Stimulated activated CD8-positive, alpha-beta memory T cell treated with anti-CD3 and anti-CD28 coated beads, Interleukin-12 subunit alpha, Interleukin-12 subunit beta, amount 100 ng/mL, for 24 hours (primary cell): ENCODE measurements around the gene KAT7.
A peak's percentile ranks its signal among the peaks of the same experiment; 100 is the strongest.

Experiments used
- DNase-seq: peaks from one replicate; pipeline ENCODE4 v3.0.0-alpha.2; 2020; ENCODE audit errors: extremely low read depth

The KAT7 gene

DNA sequence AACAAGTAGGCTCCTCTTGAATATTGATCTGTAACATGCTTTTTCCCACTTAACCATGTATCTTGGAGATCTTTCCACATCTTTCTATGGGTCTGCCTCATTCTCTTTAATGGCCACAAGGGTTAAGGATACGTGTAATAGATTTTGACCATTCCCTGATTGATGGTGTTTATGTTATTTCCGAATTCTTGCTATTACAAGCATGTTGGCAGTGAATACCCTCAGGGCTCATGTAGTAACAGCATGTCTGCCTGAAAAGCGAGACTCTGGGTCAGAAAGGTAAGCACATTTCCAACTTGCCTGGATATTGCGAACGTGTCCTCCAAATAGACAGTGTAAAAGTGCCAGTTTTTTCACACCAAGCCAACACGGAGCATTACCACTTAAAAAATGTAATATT is 54.4 kb downstream of the KAT7 start:
- DNase-seq, result no peak

DNA sequence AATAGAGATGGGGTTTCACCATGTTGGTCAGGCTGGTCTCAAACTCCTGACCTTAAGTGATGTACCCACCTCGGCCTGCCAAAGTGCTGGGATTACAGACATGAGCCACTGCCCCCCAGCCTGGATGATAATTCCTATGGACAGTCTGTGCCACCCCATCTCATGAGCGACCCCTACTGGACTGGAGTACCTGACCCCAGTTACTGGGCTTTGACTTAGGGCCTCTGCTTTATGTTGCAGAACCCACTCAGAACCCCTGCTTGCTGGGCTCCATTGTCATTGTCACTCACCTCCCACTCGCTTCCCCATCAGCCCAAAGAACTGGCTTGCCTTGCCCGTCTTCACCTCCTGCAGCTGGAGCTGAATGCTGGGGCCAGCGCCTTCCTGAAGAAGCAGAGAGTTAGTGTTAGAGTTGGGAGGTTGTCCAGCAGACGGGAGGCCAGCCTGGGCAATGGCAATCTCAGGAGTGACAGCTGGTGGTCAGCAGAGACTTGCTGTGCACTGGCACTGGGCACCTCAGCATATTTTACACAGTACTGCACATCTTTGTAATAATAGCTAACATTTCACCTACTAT is 55.4 kb downstream of the KAT7 start:
- DNase-seq, result no peak

DNA sequence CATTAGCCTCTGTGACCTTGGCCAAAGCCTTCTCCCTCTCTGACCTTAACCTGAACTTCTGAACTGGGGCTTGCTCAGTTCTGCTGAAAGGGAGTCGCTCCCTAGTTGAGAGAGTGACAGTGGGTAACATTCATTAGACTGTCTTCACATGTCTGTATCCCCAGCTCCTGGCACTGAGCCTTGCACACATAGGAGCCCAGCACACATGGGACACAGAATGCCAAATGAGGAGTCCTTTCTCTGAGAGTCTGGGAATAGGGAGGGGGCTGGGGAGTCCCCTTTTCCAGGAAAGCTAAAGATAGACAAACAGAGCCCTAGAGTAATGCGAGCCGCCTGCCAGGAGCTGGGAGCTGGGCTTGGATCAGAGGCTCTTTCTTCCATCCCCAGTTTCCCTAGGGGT is 56.8 kb downstream of the KAT7 start:
- no peak for DNase-seq

DNA sequence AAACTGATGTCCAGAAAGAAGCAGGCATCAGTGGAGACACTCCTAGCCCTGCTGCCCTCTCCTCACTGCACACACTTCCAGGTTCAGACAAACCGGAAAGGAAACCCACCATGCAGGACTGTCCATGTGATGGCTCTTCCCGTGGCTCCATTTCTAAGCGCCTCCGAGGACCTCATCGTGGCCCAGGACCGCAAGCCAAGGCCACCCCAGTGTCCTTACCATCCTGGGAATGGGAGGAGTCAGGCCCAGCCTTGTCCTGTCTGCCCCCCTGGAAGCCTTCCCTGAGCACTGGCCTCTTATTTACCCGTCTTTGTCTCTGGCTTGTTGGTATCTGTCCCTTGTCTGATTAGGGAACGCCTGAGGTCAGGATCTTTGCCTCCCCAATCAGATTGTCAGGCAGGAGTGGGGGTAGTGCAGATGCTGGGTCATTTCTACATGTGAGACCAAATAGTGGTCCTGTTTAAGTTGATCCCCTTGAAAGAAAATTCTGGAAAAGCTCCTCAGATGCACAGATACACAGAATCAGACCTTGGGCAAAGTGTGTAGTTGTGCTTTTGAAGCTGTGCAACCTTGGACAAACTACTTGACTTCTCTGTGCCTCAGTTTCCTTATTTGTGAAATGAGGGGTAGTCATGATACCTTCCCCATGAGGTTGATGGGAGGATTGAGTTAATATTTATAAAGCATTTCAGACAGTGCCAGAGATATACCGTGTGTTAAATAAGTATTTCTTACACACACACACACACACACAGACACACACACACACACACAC is 58.6 kb downstream of the KAT7 start:
- DNase-seq, result no peak

DNA sequence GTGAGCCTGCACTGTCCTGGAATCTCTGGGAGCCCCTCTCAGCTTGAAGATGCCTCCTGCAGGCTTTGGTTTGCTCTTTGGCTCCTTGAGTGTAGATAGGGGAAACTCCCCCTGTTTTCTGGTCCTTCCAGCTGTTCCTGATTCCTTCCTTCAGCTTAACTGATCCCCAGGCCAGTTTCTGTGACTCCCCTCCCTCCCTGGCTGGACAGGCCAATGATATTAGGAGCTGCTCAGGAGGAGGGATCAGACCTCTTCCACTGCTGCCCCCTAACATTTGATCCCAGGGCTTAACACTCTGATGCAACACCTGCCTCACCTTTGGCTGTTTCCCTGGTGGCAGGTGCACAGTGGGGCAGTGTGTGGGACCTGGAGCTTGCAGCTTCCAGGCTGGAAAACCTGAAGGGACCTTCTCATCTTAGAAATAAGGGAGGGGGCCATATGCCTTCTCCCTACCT is 59.6 kb downstream of the KAT7 start, which contains the start of gene TAC4:
TAC4 (minus strand) TSS at position 51 of the 455 bp plus-strand sequence. CDS start 52 bp downstream, outside the sequence.
- no peak for DNase-seq

DNA sequence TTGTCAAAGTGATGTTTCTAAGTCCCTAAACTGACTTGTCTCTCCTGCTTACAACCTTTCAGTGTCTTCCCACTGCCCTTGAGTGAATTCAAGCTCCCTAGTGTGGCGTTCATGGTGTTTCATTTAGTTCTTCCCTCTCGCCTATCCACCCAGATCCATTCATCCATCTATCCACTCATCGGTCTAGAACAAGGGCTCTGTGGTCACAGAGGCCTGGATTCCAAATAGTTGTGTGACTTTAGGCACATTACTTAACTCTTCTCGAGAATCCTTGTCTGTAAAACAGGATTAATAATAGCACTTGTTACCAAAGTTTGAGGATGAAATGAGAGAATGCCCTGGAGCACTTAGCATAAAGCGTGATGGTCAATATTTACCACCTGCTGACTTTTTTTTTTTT is 60.3 kb downstream of the KAT7 start:
- DNase-seq, result no peak

DNA sequence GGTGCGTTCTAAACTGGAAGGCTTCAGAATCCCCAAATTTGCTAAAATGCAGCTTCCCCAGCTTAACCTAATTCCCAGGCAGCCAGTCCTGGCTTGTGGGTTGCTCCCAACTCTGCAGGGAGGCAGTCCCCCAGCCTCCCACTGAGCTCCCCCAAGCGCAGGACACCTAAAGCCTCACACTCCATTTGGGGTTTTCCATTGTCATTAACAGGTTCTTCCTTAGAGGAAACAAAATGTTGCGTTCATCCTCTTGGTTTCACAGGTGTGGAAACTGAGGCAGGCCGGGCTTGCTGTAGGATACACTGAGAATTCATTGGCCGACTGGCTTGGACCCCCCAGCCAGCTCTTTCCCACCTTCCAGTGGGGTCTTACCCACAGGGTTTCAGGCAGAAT is 61.7 kb downstream of the KAT7 start:
- DNase-seq, result no peak

DNA sequence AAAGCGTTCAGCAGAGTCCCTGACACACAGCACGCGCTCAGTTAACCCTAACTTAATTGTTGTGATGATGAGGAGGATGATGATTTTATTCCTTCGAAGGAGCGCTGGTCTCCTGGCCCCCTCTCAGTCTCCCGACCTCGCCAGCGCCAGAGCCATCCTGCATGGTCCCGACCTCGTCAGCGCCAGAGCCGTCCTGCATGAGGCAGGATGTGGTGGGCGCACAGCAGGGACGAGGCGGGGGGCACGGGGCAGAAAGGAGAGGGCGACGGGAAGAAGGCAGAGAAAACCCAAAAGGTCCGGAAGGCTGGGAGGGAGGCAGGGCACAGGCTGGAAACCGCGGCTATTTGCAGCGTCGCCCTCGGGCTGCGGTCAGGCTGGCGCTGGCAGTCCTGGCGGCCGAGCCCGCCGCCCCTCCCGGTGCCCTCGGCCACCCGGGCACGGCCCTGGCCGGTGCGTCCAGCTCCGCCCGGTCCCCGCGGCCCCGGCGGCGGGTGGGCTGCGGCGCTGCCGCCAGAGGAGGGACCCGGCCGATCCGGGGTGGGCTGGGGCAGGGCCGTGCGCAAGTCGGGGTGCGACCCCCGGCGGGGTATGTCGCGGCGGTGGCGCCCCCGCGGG is 62.4 kb downstream of the KAT7 start:
- no peak for DNase-seq

DNA sequence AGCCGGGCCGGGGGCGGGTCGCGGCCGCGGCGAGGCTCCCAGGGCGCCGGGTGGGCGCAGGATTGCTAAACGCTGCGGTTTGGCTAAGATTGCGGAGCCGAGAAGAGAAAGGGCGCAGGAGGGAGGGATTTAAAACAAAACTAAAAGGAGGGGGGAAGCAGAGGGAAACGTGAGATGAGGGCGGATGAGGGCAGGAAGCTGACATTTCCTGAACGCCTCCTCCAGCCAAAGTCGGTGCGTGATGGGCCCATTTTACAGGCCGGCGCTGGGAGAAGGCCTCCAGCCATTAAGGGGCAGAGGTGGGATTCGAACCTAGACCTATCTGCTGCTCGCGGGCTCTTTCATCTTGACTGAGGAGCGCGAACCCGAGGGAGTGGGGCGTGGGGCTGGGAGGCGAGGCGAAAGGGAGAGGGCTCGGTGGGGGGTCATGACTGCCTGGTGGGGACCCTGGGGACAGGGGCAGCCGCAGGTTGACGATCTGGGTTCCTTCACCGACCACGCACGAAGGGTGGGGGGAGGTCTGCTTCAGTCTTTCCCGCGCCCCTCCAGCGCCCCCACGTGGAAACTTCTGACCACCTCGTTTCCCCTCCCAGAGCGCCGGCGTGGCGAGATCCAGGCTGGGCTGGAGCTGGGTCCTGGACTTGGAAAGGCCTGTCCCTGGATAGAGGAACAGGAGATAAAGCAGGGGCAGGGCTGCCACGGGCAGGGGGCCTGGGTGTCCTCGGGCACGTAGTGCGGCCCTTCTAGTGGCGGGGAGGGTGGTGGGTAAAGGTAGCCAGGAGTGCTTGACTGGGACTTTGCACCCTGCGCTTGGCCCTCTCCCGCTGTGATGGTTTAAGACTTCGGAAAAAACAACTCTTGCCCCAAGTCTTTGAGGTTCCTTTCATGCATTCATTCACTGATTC is 63.2 kb downstream of the KAT7 start:
- peak; percentile 16 for DNase-seq

DNA sequence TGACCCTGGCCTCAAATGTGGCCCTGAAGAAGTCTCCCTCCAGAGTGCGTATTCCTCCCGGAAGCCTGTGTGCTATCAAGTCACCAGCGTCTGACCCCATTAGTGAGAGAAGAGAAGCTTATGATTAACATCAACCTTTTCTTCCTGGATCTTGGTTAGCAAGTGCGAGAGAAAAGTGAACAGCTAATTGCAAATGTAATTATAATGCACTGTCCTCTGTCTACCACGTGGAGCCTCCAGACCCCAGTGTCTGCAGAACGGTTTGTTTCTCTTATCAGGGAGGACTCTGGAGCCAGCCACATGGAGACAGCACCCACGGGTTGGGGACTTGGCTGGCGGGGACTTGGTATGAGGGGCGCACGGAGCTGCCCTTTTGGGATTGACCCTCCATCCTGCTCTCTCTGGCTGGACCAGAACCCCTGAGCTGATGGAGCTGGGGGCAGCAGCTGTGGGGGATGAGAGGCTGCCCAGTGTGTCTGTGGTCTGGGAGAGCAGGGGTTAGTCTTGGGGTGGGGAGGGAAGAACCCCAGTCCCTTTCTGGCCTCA is 65.1 kb downstream of the KAT7 start:
- no peak for DNase-seq

DNA sequence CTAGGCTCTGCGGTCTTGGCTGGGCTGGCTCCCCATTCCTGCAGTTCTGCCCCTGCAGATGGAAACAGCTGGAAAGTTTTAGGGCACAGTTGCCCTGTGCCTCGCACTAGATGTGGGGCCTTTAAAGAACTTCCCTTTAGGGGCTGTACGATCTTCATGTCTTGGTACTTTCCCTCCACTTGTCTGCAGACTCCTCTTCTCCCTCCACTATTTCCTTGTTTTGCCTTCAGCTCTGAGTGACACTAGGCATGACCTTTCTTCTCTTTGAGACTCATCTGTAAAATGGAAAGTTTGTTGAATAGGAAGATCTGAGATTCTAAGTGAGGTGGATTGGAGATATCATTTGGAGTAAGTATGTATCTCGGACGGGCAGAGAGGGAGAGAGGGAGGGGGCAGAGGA is 65.6 kb downstream of the KAT7 start:
- DNase-seq, result no peak

DNA sequence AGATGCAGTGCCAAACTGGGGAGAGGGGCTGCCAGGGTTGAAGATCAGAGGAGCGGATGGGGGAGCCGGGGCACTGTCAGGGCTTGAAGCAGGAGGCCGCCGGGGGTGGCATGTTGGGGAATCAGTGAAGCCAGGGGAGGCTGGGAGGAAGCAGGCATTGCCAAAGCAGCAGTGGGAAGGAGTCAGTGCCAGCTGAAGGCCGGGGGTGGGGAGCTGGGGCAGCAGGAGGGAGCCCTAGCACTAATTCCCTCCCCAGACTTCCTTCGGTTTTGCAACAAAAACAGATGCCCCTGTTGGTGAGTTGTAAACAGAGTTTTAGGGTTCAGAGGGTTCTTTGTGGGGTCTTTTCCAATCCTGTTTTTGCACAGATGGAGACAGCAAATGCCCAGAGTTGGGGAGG is 70.3 kb downstream of the KAT7 start:
- no peak for DNase-seq

DNA sequence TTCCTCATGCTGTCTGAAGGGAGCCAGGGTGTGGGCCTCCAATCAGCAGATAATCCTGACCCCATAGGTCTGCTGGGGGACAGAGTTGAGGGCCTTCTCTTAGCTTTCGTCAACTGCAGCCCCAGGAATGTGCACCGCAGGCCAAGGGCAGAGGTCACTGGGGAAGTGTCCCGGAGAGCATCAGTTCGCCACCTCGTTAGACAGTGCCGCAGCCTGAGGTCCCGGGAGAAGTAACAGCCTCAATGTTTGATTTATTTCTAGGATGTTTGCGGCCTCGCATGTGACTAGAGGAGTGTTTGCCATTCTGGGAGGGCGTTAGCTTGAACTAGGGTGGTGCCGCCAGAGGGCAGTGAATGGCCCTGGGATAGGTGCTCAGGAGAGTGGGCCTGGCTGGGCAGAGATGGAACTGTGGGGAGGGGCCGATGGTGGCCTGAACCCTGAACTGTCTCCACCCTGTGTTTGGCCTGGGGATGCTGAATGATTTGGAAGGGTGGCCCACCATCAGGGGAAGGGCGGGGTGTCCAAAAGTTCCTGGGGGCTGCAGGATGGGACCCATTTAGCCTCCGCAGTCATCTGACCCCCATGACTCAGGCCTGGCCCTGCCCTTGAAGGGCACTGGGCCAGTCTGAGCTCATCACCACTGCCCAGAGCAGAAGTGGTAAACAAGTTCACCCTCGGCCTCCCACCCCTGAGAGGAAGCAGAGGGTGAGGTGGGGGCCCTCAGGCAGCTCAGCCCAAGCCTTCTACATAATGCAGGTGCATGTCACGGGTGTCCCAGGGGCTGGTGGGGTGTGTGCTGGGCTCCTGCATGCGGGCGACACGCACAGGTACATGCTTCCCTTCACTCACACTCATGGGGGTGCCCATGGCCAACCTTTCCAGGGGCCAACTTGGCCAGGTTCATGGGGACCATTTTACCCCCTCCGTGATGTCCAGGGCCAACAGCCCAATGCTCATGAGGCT is 71.8 kb downstream of the KAT7 start:
- no peak for DNase-seq

DNA sequence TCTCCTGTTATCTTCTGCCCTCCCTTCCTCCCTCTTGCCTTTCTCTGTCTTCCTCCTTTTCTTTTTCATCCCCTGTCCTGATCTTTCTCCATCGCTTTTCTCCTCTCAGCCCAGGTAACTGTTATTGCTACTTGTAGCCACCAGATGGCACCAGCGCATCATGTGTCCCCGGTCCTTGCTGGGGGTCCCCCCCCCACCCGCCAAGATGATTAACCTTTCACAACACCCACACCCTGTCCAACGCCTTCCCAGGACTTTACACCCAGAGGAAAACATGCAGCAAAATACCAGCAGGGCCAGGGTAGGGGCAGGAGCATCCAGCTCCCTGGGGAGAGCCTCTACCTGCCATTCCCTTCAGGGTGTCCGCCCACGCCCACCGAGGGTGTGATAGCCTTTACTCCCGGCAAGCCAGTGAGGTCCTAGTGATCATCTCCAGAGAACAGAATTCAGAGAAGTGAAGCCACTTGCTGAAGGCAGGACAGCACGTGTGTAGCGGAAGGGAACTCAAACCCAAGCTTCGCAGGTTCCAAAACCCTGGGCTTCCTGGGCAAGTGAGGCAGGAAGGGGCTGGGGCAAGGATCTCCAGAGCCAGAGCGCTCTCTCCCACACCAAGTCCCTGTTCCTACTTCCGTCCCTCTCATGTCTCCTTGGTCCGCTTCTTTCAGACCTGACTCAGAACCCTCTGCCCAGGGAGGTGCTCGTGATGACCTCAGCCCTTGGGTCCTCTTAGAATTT is 72.8 kb downstream of the KAT7 start:
- peak; percentile 21 for DNase-seq

DNA sequence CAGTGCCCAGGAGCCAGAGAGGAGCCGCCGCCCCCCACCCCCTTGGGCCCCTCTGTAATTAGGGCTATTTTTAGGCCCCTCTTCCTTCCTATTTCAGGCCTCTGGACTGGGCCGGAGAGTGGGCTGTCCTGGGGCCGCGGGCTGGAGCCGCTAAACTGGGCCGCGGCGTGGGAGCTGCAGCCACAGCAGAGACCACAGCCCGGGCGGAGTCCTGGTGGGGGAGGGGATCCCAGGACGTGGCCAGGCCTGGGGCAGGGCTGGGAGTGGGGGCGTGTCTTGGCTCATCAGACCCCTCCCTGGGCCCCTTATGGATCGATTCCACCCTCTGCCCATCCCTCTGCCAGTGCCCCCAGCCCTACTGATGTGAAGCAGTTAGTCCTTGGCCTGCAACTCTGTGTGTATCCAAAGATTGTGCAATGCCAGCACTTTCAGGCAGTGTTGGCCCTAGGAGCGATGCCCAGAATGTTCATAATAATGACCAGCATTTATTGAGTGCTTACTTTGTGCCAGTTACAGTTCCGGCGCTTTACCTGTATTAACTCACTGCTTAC is 74.4 kb downstream of the KAT7 start:
- no peak for DNase-seq

DNA sequence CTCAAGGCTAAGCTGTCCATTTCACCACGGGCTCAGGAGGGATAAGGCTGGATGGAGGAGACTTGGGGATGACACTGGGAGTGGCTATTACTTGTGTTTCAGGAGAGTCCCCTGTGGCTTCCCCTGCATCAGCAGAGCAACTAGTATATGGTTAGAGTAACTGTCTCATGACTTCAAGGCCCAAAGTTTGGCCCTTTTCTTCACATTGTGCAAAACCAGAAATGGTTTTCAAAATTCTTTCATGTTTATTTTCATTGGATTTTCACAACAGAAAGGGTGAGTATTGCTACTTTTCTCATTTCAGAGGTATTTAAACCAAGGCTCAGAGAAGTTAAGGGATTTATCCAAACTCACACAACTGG is 77.5 kb downstream of the KAT7 start:
- DNase-seq, result no peak

DNA sequence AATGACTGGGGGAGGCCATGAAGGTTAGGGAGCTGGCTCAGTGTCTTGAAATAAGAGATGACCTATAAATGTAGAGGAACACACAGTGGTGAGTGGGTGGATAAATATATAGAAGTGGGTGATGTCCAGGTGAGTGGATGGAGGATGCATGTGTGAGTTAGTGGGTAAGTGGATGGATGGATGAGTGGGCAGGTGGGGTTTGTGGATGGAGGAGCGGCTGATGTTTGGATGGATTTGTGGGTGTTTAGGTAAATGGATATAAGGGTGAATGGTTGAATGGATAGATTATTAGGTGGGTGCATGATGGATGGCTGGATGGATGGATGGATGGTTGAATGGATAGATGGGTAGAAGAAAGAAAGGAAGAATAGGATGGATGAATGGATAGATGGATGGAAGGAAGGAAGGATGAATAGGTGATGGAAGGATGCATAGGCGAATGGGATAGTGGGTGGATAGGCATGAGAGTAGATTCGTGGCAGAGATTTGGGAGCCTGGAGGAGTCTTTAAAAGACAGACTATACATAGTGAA is 78.5 kb downstream of the KAT7 start:
- no peak for DNase-seq

DNA sequence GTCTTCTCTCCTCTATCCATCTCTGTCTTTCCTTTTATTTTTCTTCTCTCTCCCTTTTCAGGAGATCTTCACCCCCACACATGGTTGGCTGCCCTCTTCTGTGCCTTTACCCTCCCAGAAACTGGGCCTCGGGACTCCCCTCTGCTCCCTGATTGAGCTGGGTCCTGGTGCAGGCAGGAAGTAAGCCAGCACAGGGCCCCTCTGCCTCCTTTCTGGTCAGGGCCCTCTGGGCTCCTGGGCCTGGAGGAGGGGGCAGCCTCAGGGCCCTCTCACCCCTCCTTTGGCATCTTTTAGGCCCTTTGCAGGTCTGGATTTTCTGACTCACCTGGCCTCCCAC is 80.5 kb downstream of the KAT7 start:
- DNase-seq, result no peak

DNA sequence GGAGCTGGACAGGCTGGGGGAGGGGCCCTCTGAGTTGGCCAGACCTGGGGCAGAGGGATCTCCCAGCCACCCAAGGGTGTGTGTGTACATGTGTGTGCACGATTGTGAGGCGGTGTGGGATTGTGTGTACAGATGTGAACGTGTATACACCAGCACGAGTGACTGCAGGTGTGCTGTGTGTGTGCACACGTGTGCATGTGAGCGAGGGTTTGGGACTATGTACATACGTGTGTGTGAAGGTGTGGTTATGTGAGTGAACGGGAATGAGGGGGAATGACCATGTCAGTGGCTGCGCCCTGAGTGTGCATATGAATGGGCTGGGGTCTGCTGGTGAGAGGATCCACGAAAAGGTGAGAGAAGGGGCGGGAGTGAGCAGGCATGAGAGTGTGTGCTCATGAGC is 81.8 kb downstream of the KAT7 start:
- DNase-seq, result no peak

DNA sequence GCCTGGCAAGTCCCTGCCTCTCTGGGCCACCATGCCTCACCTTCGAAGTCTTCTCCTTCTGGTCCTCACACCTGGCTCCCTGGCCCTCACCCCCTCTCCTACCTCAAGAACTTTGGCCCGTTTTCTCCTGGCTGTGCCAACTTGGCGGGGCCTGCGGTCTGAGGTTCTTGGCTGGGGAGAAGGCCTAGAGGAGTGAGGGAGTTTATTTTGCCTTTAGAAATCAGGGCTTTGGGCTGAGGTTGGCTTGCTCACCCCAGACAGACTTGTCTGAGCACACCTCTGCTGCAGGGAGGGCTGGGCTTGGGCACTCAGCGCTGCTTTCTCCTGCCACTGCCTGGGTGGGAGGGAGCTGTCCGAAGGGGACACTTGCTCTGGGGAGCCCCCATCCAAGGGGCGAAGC is 82.7 kb downstream of the KAT7 start:
- DNase-seq, result no peak
